KMS-11 (cell line): Measurements from ENCODE around the gene R3HDM4.

Source experiments
- H2AFZ ChIP-seq: fragments of 200-600 bp; sonication (generic); 2 replicates; pipeline ENCODE4 v1.6.1; 2016; ENCODE audit warnings: antibody characterized with exemption, mixed run types, low read depth
- H3K27ac ChIP-seq: fragments of 200-600 bp; sonication (generic); 2 replicates; pipeline ENCODE4 v1.6.1; 2016; ENCODE audit warnings: mild to moderate bottlenecking, mixed run types
- H3K27me3 ChIP-seq: fragments of 200-600 bp; sonication (generic); 2 replicates; pipeline ENCODE4 v1.6.1; 2017; ENCODE audit warnings: mild to moderate bottlenecking, low read depth, mixed run types, moderate library complexity; ENCODE audit not compliant: insufficient read depth
- H3K36me3 ChIP-seq: fragments of 200-600 bp; sonication (generic); 2 replicates; pipeline ENCODE4 v1.6.1; 2017; ENCODE audit warnings: mild to moderate bottlenecking, mixed run types; ENCODE audit not compliant: insufficient read depth
- H3K4me1 ChIP-seq: fragments of 200-600 bp; sonication (generic); 2 replicates; pipeline ENCODE4 v1.6.1; 2016; ENCODE audit warnings: mild to moderate bottlenecking, low read depth, mixed run types; ENCODE audit not compliant: poor library complexity, severe bottlenecking
- H3K4me2 ChIP-seq: fragments of 200-600 bp; sonication (generic); 2 replicates; pipeline ENCODE4 v1.7.0; 2016; ENCODE audit warnings: mild to moderate bottlenecking, mixed run types
- H3K4me3 ChIP-seq: fragments of 200-600 bp; sonication (generic); IDR thresholded peaks from 2 replicates; pipeline ENCODE4 v1.6.1; 2017; ENCODE audit warnings: low read depth, low read length, mixed read lengths; ENCODE audit not compliant: insufficient read depth
- H3K79me2 ChIP-seq: fragments of 200-600 bp; sonication (generic); 2 replicates; pipeline ENCODE4 v1.6.1; 2016; ENCODE audit warnings: low read depth, mixed run types; ENCODE audit not compliant: insufficient read depth
- H3K9ac ChIP-seq: fragments of 200-600 bp; sonication (generic); 2 replicates; pipeline ENCODE4 v1.6.1; 2016; ENCODE audit warnings: mild to moderate bottlenecking, mixed run types
- H4K20me1 ChIP-seq: fragments of 200-600 bp; sonication (generic); 2 replicates; pipeline ENCODE4 v1.6.1; 2016; ENCODE audit warnings: mild to moderate bottlenecking, mixed run types; ENCODE audit not compliant: insufficient read depth
- TF ChIP-seq, protein P1 (sequence below): fragments of 200-600 bp; sonication (generic); conservative IDR thresholded peaks from 2 replicates; pipeline ENCODE4 v1.6.1; 2017; ENCODE audit warnings: low read depth, mild to moderate bottlenecking, antibody characterized with exemption, low read length, moderate library complexity, mixed read lengths

R3HDM4 gene

DNA sequence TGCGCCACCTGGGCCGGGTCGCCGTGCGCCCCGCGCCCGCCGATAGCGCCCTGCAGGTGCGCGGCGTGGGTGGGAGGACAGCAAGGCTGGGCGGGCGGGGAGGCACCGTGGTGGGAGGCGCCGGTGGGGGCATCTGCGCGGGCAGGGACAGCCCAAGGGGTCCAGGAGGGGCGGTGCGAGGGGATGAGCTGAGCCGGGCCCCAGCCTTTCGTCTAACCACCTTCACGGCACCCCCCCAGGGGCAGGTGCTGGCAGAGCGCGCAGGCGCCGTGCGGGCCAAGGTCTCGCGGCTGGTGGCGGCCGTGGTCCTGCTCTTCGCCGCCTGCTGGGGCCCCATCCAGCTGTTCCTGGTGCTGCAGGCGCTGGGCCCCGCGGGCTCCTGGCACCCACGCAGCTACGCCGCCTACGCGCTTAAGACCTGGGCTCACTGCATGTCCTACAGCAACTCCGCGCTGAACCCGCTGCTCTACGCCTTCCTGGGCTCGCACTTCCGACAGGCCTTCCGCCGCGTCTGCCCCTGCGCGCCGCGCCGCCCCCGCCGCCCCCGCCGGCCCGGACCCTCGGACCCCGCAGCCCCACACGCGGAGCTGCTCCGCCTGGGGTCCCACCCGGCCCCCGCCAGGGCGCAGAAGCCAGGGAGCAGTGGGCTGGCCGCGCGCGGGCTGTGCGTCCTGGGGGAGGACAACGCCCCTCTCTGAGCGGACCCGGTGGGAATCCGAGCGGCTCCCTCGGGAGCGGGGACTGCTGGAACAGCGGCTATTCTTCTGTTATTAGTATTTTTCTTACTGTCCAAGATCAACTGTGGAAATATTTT, 7.2 kb upstream of the R3HDM4 start:
- no peak overlapping the region for H3K27ac ChIP-seq
- peaks cover 33% of the 10 kb centered on the region for H3K27me3 ChIP-seq
- TF ChIP-seq, protein P1, sequence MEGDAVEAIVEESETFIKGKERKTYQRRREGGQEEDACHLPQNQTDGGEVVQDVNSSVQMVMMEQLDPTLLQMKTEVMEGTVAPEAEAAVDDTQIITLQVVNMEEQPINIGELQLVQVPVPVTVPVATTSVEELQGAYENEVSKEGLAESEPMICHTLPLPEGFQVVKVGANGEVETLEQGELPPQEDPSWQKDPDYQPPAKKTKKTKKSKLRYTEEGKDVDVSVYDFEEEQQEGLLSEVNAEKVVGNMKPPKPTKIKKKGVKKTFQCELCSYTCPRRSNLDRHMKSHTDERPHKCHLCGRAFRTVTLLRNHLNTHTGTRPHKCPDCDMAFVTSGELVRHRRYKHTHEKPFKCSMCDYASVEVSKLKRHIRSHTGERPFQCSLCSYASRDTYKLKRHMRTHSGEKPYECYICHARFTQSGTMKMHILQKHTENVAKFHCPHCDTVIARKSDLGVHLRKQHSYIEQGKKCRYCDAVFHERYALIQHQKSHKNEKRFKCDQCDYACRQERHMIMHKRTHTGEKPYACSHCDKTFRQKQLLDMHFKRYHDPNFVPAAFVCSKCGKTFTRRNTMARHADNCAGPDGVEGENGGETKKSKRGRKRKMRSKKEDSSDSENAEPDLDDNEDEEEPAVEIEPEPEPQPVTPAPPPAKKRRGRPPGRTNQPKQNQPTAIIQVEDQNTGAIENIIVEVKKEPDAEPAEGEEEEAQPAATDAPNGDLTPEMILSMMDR = no peak
- H3K36me3 ChIP-seq = no peaks in the 10 kb centered on the region
- 0 out of 2 replicates have a peak overlapping the region, but pooled peaks have one; percentile 13 for H3K4me2 ChIP-seq
- no peaks in the 10 kb centered on the region for H3K79me2 ChIP-seq
- peaks cover 12% of the 10 kb centered on the region for H3K4me1 ChIP-seq
- no peak overlapping the region for H2AFZ ChIP-seq
- H4K20me1 ChIP-seq = no peaks in the 10 kb centered on the region
- no peak overlapping the region for H3K4me3 ChIP-seq
- H3K9ac ChIP-seq = no peak overlapping the region

DNA sequence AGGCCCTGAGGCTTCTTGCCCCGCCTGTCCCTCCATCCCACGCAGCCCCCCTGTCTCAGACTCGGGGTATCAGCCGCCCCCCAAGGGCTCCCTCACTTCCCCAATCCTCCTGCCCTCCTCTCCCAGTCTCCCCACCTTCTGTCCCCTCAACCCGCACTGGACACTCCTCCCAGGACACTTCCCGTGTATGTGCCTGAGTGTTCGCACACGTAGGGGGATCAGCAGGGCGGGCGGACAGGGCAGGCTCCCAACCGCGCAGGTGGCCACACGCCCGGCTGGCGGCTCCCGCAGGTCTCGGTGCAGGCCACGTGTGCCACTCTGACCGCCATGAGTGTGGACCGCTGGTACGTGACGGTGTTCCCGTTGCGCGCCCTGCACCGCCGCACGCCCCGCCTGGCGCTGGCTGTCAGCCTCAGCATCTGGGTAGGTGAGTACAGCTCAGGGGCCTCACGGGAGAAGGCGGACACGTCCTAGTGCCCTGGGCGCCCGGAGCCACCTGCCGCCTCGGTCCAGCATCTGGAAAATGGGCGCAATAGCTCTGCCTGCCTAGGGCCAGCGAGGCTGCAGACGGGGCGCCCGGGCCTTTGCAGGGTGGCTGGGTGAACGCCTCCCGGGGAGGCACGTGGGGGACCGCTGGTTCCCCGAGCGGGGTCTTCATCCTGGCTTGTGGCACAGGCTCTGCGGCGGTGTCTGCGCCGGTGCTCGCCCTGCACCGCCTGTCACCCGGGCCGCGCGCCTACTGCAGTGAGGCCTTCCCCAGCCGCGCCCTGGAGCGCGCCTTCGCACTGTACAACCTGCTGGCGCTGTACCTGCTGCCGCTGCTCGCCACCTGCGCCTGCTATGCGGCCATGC, 6.4 kb upstream of the R3HDM4 start:
- Histone ChIP-seq H3K36me3 (no peaks in the 10 kb centered on the region), H2AFZ (no peak overlapping the region), H3K4me3 (no peak overlapping the region), H3K4me1 (peaks cover 11% of the 10 kb centered on the region), H3K9ac (no peak overlapping the region), H3K4me2 (no peak overlapping the region), H3K27me3 (peaks cover 33% of the 10 kb centered on the region), H3K79me2 (no peaks in the 10 kb centered on the region), H3K27ac (no peak overlapping the region), H4K20me1 (no peaks in the 10 kb centered on the region)
- TF ChIP-seq, protein P1 = no peak

DNA sequence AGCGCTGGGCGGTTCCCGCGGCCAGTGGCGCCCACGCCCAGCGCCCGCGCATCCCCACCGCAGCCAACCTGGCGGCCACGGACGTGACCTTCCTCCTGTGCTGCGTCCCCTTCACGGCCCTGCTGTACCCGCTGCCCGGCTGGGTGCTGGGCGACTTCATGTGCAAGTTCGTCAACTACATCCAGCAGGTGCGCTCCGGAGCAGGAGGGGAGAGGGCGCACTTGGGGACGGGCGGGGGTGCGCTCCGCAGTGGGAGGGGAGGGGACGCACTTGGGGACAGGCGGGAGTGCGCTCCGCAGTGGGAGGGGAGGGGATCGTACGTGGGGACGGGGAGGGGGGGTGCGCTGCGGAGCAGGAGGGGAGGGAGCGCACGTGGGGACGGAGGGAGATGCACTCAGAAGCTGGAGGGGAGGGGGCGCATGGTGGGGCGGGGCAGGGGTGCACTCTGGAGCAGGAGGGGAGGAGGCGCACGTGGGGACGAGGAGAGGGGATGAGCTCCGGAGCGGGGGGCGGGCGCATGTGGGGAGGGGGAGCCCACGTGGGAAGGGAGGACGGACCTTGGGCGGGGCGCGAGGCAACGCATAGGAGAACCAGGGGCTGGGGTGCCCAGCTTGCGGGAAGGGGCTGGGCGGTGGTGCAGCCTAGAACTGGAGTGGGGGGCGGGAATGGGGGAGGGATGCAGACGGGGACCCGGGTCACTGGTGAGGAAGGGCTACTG, 5.6 kb upstream of the R3HDM4 start:
- Histone ChIP-seq H3K4me2 (no peak overlapping the region), H3K27ac (no peak overlapping the region), H2AFZ (no peak overlapping the region), H3K36me3 (no peaks in the 10 kb centered on the region), H3K4me1 (peaks cover 11% of the 10 kb centered on the region), H3K4me3 (no peak overlapping the region), H3K79me2 (no peaks in the 10 kb centered on the region), H4K20me1 (no peaks in the 10 kb centered on the region), H3K27me3 (peaks cover 33% of the 10 kb centered on the region), H3K9ac (no peak overlapping the region)
- TF ChIP-seq, protein P1 = no peak

DNA sequence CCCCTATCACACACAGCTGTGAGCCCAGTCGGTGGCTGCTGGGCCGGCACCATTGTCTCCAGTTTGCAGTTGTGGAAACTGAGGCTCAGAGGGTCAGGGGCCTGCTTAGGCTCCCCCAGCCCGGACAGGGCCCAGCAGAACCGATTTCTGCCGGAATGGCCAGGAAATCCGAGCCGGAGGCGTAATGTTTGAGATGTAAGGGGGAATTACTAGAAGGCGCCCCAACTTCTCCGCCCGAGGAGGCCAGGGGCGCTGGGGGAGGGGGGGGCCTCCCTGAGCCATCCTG, 5.1 kb upstream of the R3HDM4 start:
- TF ChIP-seq, protein P1 = no peak
- H3K4me1 ChIP-seq = peaks cover 13% of the 10 kb centered on the region
- H2AFZ ChIP-seq = no peak overlapping the region
- no peaks in the 10 kb centered on the region for H3K36me3 ChIP-seq
- no peak overlapping the region for H3K4me2 ChIP-seq
- H3K27ac ChIP-seq = no peak overlapping the region
- peaks cover 33% of the 10 kb centered on the region for H3K27me3 ChIP-seq
- H4K20me1 ChIP-seq = no peaks in the 10 kb centered on the region
- H3K79me2 ChIP-seq = no peaks in the 10 kb centered on the region
- H3K9ac ChIP-seq = no peak overlapping the region
- no peak overlapping the region for H3K4me3 ChIP-seq
